ENCODE results near the gene MCRIP2. TPM values are rescaled to one million over a fixed set of nuclear protein-coding genes. Genes with fewer than 3 reads are reported as not detected.
A peak's percentile ranks its signal among the peaks of the same experiment; 100 is the strongest.

MCRIP2 gene
- total RNA-seq, 1 donor from 2014 or later: 24.1 TPM

DNA sequence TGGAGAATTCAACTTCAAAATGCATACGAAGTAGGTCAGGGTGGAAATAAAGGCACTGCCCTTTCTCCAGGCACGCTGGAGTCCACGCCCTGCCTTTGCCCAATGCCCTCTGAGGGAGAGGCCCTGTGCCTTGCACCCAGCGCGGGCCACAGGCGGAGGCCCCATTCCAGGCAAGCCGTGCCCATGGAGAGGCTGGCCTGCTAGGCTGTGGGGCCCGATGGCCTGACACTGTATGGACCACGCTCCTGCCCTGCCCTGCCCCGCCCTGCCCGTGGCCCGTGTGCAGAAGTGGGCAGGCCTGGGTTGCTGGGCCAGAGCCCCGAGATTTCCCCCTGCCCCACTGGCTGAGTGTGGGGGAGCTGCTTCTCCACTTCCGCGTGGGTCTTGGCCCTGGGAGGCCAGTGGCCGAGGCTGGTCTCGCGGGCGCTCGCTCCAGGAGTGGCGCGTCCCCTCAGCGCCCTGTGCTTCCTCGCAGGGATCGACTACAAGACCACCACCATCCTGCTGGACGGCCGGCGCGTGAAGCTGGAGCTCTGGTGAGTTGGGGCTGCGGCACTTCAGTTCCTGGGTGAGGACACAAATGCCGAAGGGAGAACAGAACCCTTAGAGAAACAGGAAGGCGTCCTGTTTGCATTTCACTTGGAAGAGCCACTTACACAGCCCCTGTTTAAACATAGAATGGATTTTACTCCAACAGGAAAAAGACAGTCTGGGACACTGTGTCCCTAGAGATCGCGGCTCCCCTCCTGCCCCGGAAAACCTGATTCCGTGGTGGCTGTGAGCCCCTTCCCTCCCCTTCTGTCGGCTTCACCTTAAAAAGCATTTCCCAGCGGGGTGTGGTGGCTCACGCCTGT is 24.7 kb upstream of the MCRIP2 start:
- no peak for DNase-seq (ENCODE audit: extremely low read depth, low read depth, low spot score)

DNA sequence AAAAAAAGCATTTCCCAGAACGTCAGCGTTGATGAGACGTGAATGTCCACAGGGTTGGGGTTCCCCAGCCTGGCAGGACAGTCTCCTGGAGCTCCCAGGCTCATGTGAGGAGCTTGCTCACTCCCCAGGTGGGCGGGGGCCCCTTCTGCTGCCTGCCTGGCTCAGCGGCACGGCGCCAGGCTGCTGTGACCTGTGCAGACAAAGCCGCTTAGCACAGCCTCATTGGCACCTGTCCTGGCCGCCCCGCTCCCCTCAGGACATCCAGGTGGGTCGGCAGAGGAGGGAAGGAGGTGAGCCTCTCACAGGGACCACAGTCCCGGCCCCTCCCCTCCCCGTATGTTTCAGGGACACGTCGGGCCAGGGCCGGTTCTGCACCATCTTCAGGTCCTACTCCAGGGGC is 23.8 kb upstream of the MCRIP2 start:
- DNase-seq (ENCODE audit: extremely low read depth, low read depth, low spot score): no peak

DNA sequence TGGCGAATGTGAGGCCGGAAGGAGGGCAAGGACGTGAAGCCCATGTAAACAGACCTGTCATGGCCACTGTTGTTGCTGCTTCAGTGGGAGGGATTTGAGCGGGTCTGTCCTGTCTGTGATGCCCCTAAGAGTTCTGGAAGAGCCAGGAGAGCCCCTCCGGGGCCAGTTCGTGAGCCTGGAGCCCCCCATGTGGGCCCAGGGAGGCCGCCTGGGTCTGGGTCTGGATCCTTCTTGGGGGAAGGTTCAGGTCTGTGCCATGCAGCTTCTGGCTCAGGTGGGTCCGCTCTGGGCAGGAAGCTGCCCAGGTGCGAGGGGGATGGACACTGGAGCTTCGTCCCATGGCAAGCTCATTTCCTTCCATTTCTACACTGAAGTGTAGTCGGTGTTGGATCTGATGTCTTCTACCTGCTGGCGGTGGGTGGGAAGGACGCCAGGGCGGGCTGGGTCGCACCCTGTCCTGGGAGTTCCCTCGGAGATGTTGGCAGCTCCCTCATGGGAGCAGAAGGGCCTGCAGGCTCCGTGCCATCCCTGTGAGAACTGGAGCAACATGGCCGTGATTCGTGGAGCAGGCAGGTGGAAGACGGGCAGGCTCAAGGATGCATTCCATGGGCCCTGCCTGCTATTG is 22.0 kb upstream of the MCRIP2 start:
- no peak for DNase-seq (ENCODE audit: extremely low read depth, low read depth, low spot score)

DNA sequence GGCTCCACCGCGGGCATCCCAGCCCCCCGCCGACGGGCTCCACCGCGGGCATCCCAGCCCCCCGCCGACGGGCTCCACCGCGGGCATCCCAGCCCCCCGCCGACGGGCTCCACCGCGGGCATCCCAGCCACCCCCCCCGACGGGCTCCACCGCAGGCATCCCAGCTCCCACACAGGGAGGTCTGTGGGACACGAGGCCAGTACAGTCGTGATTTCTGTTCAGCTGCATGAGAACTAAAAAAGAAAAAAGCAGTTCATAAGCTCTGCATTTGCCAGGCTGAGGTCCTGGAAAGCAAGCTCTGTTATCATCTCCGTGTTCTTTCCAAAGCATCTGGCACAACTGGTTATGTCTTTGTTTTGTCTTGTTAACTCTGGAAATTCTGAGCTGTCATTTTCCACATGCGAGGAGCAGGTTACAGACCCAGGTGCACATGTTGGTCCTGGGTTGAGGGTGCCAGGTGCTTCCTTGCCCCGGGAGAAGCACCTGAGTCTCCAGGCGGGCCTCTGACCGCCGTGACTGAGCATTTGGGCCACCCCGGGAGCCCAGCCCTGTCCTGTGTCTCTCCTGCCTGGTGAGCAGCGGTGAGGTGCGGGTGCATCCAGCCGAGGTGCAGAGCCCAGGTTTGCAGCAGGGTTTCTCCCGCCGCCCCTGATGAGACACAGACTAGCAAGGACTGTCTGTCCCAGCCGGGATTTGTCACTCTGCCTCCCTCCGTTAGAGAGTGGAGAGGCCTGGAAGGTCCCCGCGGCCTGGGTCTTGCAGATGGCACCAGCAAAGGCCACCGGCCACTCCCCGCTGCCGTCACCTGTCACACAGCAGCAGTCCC is 20.7 kb upstream of the MCRIP2 start:
- DNase-seq (ENCODE audit: extremely low read depth, low read depth, low spot score): no peak

DNA sequence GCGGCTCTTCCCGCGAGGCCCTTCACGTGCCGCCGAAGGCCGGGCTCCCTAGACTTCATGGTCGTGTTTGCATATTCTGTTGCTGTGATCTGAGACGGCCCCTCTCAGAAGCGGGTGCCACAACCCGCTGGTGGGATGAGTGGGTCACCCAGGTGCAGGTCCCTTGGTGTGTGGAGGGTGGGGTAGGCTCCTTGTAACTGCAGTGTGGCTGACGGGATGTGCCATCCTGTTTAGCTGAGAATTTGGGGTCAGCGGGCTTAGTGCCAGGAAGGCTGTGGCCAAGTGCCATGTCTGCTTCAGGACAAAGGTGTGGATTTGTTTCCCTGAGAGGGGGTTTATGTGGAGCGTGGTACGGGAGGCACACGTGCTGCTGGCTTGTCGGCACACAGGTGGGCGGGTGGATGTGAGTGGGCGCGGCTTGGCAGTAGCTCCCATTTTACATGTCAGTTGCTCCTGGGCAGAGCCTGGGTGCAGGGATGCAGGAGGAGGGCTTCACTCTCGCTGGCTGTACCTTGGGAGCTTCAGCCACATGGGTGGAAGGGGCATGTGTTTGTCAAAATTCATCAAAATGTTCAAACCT is 20.0 kb upstream of the MCRIP2 start:
- DNase-seq (ENCODE audit: extremely low read depth, low read depth, low spot score): no peak

DNA sequence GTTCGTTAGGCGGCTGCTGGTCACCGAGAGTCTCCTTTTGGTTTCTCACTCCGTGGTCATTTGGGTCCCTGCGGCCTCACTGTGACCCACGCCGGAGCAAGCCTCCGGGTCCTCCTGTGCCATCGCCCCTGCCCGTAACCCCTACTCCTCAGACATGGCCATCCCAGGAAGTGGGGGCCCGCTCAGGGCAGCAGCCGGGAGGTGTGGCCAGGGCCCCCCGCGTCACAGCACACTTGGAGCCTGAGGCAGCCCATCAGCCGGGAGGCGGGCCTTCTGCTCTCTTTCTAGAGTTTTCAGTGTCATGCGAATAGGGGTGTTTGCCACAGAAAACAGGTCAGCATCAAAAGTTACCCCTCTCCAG is 18.7 kb upstream of the MCRIP2 start:
- DNase-seq (ENCODE audit: extremely low read depth, low read depth, low spot score): no peak

DNA sequence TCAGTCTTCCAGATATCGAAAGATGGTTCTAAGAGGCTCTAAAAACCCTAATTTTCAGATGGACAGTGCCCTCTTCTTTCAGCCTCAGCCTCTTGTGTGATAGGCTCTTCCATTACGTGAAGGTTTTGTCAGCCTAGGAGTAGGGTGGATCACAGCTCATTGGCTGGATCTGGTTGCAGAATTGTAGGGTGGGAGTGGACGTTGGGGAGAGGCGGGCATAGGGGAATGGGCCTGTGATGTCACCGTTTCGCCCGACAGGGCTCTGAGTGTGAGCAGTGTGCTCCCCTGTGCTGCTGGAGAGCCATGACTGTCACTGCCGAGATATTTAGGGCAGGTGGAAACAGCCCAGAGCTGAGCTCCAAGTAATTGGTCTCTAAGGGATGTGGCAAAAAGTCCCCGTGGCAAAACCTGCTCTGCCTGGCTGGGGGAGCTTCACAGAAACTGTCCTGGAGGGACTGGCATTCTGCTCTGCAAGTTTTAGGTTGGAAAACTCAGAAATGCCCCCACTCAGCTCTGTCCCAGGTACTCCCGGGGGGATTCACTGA is 17.0 kb upstream of the MCRIP2 start:
- DNase-seq (ENCODE audit: extremely low read depth, low read depth, low spot score): no peak

DNA sequence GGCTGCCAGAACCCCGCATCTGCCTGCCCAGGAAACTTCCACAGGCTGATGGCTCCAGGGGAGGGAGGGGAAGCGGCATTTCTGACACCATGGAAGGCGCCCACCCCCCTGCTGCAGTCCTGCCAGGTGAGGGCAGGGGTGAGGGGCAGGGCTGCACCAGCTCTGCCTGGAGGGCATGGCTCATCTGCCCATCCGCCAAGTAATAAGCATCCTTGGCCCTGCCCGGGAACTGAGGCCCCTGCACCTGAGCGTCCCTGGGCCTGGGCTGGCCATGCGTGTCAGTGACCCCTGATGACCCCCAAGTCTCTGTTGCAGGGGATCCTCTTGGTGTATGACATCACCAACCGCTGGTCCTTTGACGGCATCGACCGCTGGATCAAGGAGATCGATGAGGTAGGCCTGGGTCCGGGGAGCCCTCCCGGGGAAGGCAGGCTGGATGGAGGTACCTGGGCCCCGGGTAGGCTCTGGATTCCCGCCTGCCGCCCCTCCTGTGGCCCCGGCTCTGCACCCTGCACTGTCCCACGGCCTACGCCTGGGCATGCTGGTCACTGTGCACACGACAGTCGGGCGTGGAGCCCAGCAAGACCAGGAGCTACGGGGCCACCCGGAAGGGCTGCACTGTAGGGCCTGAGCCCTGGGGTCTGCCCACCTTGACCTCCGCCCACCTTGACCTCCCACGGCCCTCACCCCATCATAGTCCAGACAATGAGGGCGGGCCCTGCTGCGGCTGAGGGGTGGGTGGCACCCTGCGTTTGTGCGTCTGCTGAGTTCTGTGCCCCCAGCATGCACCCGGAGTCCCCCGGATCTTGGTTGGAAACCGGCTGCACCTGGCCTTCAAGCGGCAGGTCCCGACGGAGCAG is 16.3 kb upstream of the MCRIP2 start:
- DNase-seq (ENCODE audit: extremely low read depth, low read depth, low spot score): no peak

DNA sequence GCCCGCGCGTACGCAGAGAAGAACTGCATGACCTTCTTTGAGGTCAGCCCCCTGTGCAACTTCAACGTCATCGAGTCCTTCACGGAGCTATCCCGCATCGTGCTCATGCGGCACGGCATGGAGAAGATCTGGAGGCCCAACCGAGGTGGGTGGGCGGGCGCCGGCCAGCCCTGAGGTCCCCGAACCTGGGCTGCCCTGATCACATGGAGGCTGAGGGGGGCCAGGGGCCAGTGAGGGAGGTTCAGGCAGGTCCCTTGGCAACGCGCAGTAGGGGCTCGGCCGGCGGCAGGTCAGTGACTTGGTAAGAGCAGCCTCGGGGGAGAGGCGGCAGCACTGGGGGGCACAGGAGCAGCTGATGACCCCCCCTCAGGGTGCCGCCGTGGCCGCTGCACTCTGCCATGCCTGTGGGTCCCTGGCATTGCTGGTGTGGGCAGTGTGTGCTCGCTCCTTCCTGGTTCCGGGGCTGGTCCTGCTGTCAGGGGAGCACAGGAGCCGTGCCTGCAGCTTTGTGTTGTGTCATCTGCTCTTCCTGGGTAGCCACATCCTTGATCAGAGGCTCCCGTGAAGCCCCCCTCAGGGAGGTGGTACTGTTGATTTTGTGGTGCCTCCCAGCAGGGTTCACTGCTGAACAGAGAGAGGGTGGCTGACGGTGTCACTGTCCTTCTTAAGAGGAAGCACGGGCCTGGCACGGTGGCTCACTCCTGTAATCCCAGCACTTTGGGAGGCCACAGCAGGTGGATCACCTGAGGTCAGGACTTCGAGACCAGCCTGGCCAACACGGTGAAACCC is 15.5 kb upstream of the MCRIP2 start:
- DNase-seq (ENCODE audit: extremely low read depth, low read depth, low spot score): no peak

DNA sequence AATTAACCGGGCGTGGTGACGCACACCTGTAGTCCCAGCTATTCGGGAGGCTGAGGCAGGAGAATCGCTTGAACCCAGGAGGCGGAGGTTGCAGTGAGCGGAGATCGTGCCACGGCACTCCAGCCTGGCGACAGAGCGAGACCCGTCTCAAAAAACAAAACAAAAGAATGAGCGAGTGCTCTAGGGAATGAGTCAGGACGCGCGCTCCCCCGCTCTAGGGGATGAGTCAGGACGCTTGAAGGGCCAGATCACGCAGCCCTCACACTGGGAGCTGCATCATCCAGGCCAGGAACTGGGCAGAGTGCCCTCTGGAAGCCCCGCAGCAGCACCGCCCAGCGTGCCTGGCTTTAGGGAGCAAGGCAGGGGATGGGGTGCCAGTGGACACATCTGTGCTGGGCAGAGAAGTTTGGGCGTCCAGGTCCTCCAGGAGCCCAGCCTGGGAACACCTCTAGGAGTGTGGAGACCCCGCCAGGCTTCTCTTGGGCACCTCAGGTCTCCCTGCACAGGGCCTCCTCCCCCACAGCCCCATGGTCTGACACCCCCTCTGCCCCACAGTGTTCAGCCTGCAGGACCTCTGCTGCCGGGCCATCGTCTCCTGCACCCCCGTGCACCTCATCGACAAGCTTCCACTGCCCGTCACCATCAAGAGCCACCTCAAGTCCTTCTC is 14.7 kb upstream of the MCRIP2 start:
- DNase-seq (ENCODE audit: extremely low read depth, low read depth, low spot score): peak; percentile 42

DNA sequence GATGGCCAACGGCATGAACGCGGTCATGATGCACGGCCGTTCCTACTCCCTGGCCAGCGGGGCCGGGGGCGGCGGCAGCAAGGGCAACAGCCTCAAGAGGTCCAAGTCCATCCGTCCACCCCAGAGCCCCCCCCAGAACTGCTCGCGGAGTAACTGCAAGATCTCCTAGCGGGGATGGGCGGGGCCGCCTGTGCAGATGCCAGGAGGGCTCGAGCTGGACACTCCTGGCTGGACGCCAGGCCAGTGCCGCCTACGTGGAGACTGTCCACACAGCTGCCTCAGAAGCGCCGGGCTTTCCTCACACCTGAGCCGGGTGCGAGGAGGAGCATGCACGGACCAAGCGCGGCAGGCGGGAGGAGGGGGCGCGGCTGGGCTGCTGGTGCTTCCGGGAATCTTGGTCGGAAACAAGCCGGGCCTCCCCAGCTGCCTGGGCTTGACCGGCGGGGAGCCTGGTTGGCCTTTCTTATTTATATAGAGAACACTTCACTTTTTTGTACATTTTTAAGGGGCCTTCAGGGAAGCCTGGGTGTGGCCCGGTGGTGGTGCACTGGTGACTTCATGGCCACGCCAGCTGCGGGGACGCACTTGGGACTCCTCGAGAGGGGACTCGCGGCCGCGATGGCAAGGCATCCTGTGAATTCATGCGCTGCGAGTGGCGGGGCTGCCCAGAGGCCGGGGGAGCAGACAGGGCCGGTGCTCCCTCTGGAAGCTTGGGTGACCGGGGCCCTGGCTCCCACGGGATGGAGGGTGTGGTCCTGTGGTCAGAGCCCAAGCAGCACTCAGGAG is 14.0 kb upstream of the MCRIP2 start:
- DNase-seq (ENCODE audit: extremely low read depth, low read depth, low spot score): no peak

DNA sequence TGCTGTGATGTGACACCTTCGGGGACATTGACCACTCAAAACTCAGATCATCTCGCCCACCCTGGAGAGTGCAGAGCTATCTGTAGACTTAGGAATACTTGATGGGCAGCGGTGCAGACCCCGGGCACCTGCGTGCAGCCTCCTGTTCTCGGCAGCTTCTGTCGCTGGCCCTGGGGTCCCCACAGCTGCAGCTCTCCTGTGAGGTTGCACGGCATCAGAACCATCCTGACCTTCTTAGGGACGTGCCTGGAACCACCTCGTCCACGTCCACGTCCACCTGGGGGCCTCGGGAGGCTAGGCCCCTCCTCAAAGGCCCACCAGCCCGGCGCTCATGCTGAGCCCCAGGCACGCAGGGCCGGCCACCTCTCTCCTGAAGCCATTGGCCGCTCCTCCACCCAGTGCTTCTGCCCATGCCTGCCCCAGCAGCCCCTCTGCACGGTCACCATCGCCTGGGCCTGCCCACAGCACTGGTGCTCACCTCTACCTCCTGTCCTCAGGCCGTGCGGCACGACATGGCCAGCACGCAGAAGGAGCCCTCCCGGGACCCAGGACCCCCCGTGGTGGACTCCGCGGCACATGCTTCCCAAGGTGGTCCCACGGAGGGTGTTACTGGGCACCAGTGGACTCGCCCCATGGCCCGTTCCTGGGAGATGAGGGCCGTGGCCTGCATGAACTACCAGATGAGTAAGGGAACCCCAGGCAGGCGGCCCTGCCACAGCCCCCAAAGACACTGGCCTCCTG is 13.1 kb upstream of the MCRIP2 start:
- DNase-seq (ENCODE audit: extremely low read depth, low read depth, low spot score): no peak

DNA sequence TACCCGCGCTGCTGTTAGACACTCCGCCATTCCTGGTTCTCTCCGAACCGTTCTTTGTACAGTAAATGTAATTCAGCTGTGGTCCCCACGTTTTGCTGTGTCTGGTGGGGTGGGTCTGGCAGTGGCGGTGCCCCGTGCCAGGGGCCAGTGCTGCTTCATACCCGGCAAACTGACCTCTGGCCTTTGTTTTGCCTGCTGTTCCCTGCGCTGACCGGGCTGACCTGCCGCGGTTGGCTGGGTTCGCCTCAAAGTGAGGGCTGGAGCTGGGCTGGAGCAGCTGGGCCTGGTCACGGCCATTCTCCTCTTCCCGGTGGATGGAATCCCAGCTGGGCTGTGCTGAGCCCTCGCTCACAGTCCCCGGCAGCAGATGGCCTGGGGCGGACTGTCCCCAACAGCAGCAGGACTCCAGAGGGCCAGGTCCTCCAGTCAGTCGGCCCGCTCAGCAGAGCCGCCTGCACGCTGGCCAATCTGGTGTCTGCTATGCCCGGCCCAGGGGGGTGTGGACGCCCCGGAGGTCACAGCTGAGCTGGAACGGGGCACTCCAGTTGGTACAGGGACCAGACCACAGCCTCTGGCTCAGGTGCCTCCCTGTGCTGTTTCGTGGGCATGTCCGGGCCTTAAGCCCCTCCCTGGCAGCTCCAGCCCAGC is 12.3 kb upstream of the MCRIP2 start:
- no peak for DNase-seq (ENCODE audit: extremely low read depth, low read depth, low spot score)

DNA sequence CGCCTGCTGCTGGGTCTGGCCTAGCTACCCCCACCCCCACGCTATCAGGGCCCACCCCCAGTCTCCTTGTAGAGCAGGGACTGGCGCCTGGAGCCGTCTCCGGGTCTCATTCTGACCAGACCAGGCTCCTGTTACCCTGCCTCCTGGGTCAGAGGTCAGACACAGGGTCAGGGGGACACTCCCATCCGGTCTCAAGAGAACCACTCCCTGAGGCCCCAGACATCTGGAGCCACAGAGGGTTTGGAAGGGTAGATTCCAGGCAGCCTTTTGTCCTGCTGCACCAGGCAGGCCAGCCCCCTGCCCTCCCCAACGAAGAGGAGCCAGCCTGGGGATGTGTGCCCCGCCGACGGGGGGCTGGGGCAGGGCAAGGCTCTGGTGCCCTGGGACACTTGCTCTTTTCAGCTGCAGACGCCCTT is 11.8 kb upstream of the MCRIP2 start:
- no peak for DNase-seq (ENCODE audit: extremely low read depth, low read depth, low spot score)

DNA sequence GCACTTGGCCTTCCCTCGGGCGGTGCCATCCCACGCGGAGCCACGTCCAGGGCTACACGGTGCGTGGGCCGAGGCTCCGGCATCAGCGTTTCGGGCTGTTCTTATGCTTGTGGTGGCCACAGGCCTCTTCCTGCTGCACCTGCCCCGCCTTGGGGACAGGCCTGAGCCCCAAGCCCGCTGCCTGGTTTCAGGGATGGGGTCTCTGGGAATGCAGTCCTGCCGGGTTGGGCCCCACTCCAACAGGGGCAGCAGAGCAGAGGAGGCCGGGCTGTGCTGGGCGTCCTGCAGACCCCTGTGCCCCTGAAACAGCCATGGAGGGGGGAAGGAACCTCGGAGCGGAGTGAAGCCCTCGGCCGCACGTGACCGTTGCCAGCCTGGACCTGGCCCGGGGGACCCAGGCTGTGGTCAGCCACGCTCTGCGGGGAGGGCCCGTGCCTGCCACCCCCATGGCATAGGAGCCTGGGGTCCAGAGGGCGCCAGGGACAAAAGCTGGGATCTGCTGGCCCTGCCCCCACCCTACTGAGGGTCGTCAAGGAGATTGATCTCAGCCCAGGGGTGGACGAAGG is 11.3 kb upstream of the MCRIP2 start:
- no peak for DNase-seq (ENCODE audit: extremely low read depth, low read depth, low spot score)

DNA sequence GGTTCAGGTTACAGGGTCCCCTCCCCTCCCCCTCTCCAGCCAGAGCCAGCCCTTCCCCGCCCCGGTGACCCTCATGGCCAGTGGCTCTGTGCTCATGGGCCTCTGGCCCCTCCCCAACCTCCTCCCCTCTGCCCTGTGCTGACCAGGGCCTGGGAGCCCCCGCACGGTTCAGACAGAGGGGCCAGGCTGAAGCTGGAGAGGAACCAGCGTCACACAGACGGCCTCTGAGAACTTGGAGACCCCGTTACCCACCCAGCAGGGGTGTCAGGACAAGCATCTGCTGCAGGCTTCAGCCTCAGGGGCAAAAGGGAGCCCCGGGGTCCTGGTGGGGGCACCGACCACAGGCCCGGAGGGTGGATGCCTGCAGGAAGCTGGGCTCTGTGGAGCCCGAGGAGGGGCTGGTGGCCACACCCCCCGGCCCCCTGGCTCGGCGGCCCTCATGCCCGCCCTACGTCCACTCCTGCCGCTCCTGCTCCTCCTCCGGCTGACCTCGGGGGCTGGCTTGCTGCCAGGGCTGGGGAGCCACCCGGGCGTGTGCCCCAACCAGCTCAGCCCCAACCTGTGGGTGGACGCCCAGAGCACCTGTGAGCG is 10.7 kb upstream of the MCRIP2 start, which contains the start of gene WFIKKN1:
TSS of gene WFIKKN1 (plus strand) at position 171 of the 591 bp plus-strand sequence. CDS start at position 440, 269 bp downstream.
- no peak for DNase-seq (ENCODE audit: extremely low read depth, low read depth, low spot score)
